Right lobe of liver (tissue), 4 donors: ENCODE data around the gene KLHL6.

Experiments
- CTCF ChIP-seq, 4 donors: fragments of 200-600 bp in 3 of 4; fragments of 450-650 bp in 1 of 4; IDR thresholded peaks; one replicate each; pipeline versions ENCODE4 v1.5.1 to v1.8.0; 2016 to 2022; ENCODE audit warnings: antibody characterized with exemption in 4 of 4, mild to moderate bottlenecking in 2 of 4
- POLR2A ChIP-seq: fragments of 450-650 bp; IDR thresholded peaks from one replicate; pipeline ENCODE4 v1.6.1; 2017; ENCODE audit warnings: antibody characterized with exemption, mild to moderate bottlenecking
- donor health status: DM: no; HTN: no; CAD: no.
- donor health status: DM: no; HTN: no; CAD: no.
- donor health status: DM: no; HTN: yes; CAD: no.

GRCh38 chr3:183514021-183514420 lies 41.5 kb downstream of the KLHL6 start:
- TF ChIP-seq CTCF (IDR thresholded peaks at IDR 0.05) = no peak
- TF ChIP-seq POLR2A = no peak
